HEK293 (cell line): ENCODE data around the gene TSEN54.

ENCODE experiments used
- CTCF ChIP-seq: fragments of 450-650 bp; formaldehyde crosslinking; IDR thresholded peaks from 2 replicates; pipeline ENCODE4 v1.5.1; 2016; ENCODE audit warnings: missing biosample characterization, missing genetic modification characterization
- OSR2 ChIP-seq: fragments of 450-650 bp; formaldehyde crosslinking; IDR thresholded peaks from 2 replicates; pipeline ENCODE4 v1.5.1; 2016; ENCODE audit warnings: missing biosample characterization, missing genetic modification characterization
- OVOL3 ChIP-seq: fragments of 450-650 bp; formaldehyde crosslinking; IDR thresholded peaks from 2 replicates; pipeline ENCODE4 v1.5.1; 2016; ENCODE audit warnings: missing biosample characterization, missing genetic modification characterization
- TCF7L2 ChIP-seq: IDR thresholded peaks from 2 replicates; pipeline ENCODE4 v1.6.1; 2011; ENCODE audit warnings: low read depth, mild to moderate bottlenecking, inconsistent platforms, low read length, moderate library complexity, borderline replicate concordance
- ZNF138 ChIP-seq: fragments of 450-650 bp; formaldehyde crosslinking; IDR thresholded peaks from 2 replicates; pipeline ENCODE4 v1.5.1; 2016; ENCODE audit warnings: missing biosample characterization, missing genetic modification characterization, borderline replicate concordance
- ZNF302 ChIP-seq: fragments of 450-650 bp; formaldehyde crosslinking; IDR thresholded peaks from 2 replicates; pipeline ENCODE4 v1.5.1; 2016; ENCODE audit warnings: missing biosample characterization, missing genetic modification characterization, low read depth

- TF ChIP-seq OVOL3 (no peak), CTCF (tag by site-specific recombination) (no peak), TCF7L2 (no peak), ZNF138 (tag by site-specific recombination) (no peak), OSR2 (no peak), ZNF302 (tag by site-specific recombination) (no peak)
Measured at GRCh38 chr17:75498039-75498725, 18.1 kb upstream of the TSEN54 start.
